IMR-90 (cell line): ENCODE results near the gene GRID1.

ENCODE experiments used
- BHLHE40 ChIP-seq: fragments of 150-350 bp; IDR thresholded peaks from 2 replicates; pipeline ENCODE4 v1.6.1; 2016; ENCODE audit warnings: mild to moderate bottlenecking, low read depth, low read length
- CEBPB ChIP-seq: IDR thresholded peaks from 2 replicates; pipeline ENCODE4 v1.6.1; 2012; ENCODE audit warnings: low read depth, low read length, improper control_type of control experiment
- MAFK ChIP-seq: IDR thresholded peaks from 2 replicates; pipeline ENCODE4 v1.6.1; 2012; ENCODE audit warnings: low read depth, low read length, improper control_type of control experiment
- MAZ ChIP-seq: IDR thresholded peaks from 2 replicates; pipeline ENCODE4 v1.6.1; 2012; ENCODE audit warnings: low read depth, mild to moderate bottlenecking, low read length, improper control_type of control experiment, moderate library complexity, borderline replicate concordance
- NFE2L2 ChIP-seq: fragments of 150-350 bp; IDR thresholded peaks from 2 replicates; pipeline ENCODE4 v1.6.1; 2016; ENCODE audit warnings: low read depth, mild to moderate bottlenecking, low read length
- POLR2A ChIP-seq: IDR thresholded peaks from 2 replicates; pipeline ENCODE4 v1.6.1; 2012; ENCODE audit warnings: mild to moderate bottlenecking, low read depth, low read length
- RAD21 ChIP-seq: IDR thresholded peaks from 2 replicates; pipeline ENCODE4 v1.6.1; 2012; ENCODE audit warnings: low read length, improper control_type of control experiment
- RCOR1 ChIP-seq: IDR thresholded peaks from 2 replicates; pipeline ENCODE4 v1.6.1; 2012; ENCODE audit warnings: mild to moderate bottlenecking, low read length, improper control_type of control experiment; ENCODE audit not compliant: insufficient replicate concordance
- SMC3 ChIP-seq: fragments of 150-350 bp; IDR thresholded peaks from 2 replicates; pipeline ENCODE4 v1.6.1; 2016; ENCODE audit warnings: low read depth, mild to moderate bottlenecking, antibody characterized with exemption, low read length, moderate library complexity
- TF ChIP-seq, protein P1 (sequence below): conservative IDR thresholded peaks from 2 replicates; pipeline ENCODE4 v1.5.1; 2012; ENCODE audit warnings: mild to moderate bottlenecking, low read depth, low read length, improper control_type of control experiment
- TF ChIP-seq, protein P2 (sequence below): fragments of 150-350 bp; IDR thresholded peaks from 2 replicates; pipeline ENCODE4 v1.6.1; 2017; ENCODE audit warnings: mild to moderate bottlenecking, antibody characterized with exemption, low read length, low read depth

DNA sequence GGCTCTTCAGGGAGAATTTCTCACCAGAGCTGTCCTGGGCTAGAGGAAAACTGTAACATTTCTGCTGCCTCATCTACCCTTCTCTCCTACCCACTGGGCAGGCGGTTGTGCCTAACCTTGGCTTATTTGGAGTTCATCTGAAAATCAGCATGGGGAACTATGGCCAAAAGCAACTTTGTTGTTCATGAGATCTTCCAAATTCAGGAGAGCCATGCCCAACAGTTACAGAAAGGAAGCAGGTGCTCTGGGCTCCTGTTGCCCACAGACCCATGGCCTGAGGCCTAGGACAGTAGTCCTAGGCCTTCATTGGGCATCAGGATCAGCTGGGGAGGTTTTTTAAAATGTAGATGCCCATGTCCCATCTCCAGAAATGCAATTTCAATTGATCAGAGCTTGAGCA is 85.2 kb downstream of the GRID1 start:
- TF ChIP-seq, protein P1, sequence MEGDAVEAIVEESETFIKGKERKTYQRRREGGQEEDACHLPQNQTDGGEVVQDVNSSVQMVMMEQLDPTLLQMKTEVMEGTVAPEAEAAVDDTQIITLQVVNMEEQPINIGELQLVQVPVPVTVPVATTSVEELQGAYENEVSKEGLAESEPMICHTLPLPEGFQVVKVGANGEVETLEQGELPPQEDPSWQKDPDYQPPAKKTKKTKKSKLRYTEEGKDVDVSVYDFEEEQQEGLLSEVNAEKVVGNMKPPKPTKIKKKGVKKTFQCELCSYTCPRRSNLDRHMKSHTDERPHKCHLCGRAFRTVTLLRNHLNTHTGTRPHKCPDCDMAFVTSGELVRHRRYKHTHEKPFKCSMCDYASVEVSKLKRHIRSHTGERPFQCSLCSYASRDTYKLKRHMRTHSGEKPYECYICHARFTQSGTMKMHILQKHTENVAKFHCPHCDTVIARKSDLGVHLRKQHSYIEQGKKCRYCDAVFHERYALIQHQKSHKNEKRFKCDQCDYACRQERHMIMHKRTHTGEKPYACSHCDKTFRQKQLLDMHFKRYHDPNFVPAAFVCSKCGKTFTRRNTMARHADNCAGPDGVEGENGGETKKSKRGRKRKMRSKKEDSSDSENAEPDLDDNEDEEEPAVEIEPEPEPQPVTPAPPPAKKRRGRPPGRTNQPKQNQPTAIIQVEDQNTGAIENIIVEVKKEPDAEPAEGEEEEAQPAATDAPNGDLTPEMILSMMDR, result no peak
- TF ChIP-seq SMC3 (no peak), POLR2A (no peak), MAZ (no peak), NFE2L2 (no peak), MAFK (no peak), CEBPB (no peak), BHLHE40 (no peak), RCOR1 (no peak), RAD21 (no peak)
- TF ChIP-seq, protein P2, sequence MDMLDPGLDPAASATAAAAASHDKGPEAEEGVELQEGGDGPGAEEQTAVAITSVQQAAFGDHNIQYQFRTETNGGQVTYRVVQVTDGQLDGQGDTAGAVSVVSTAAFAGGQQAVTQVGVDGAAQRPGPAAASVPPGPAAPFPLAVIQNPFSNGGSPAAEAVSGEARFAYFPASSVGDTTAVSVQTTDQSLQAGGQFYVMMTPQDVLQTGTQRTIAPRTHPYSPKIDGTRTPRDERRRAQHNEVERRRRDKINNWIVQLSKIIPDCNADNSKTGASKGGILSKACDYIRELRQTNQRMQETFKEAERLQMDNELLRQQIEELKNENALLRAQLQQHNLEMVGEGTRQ, result no peak
